HepG2 (cell line): ENCODE measurements around the gene POP7. TPM values are rescaled to one million over a fixed set of nuclear protein-coding genes. Genes with fewer than 3 reads are reported as not detected.
A peak's percentile ranks its signal among the peaks of the same experiment; 100 is the strongest.

Source experiments
- AHDC1 ChIP-seq: sonication (generic); formaldehyde crosslinking; IDR thresholded peaks from 2 replicates; pipeline ENCODE4 v1.5.1; 2020; ENCODE audit warnings: mild to moderate bottlenecking, missing genetic modification reagents, borderline replicate concordance
- ARNT2 ChIP-seq: sonication (generic); formaldehyde crosslinking; IDR thresholded peaks from 2 replicates; pipeline ENCODE4 v1.8.0; 2022; ENCODE audit warnings: mild to moderate bottlenecking, low read depth, missing genetic modification reagents, moderate library complexity
- ATAD3A ChIP-seq: sonication (generic); formaldehyde crosslinking; IDR thresholded peaks from 2 replicates; pipeline ENCODE4 v1.4.0; 2020; ENCODE audit warnings: missing genetic modification reagents
- CBX1 ChIP-seq: IDR thresholded peaks from one replicate; pipeline ENCODE4 v1.6.1; 2016; ENCODE audit warnings: antibody characterized with exemption, low read depth
- CSRNP1 ChIP-seq: sonication (generic); formaldehyde crosslinking; IDR thresholded peaks from 2 replicates; pipeline ENCODE4 v1.8.1; 2023; ENCODE audit warnings: mild to moderate bottlenecking, missing genetic modification reagents
- CSRNP2 ChIP-seq: sonication (generic); formaldehyde crosslinking; conservative IDR thresholded peaks from 2 replicates; pipeline ENCODE4 v1.8.0; 2022; ENCODE audit warnings: low read depth, missing genetic modification reagents
- DRAP1 ChIP-seq: IDR thresholded peaks from 2 replicates; pipeline ENCODE4 v1.6.1; 2016; ENCODE audit warnings: missing genetic modification reagents, missing compliant biosample characterization
- ETV6 ChIP-seq: sonication (generic); formaldehyde crosslinking; conservative IDR thresholded peaks from 2 replicates; pipeline ENCODE4 v1.4.0; 2020; ENCODE audit warnings: missing genetic modification reagents
- JDP2 ChIP-seq: sonication (generic); formaldehyde crosslinking; IDR thresholded peaks from 2 replicates; pipeline ENCODE4 v1.8.1; 2022; ENCODE audit warnings: missing genetic modification reagents, borderline replicate concordance
- KMT2B ChIP-seq: IDR thresholded peaks from 2 replicates; pipeline ENCODE4 v1.6.1; 2016; ENCODE audit warnings: missing genetic modification reagents, missing compliant biosample characterization
- MIER3 ChIP-seq: IDR thresholded peaks from 2 replicates; pipeline ENCODE4 v1.6.1; 2016; ENCODE audit warnings: missing compliant biosample characterization, borderline replicate concordance
- SNAPC5 ChIP-seq: sonication (generic); formaldehyde crosslinking; IDR thresholded peaks from 2 replicates; pipeline ENCODE4 v1.8.1; 2023; ENCODE audit warnings: mild to moderate bottlenecking, missing genetic modification reagents, borderline replicate concordance
- ZHX1 ChIP-seq: sonication (generic); formaldehyde crosslinking; IDR thresholded peaks from 2 replicates; pipeline ENCODE4 v1.8.1; 2022; ENCODE audit warnings: low read depth, mild to moderate bottlenecking, missing genetic modification reagents
- ZNF20 ChIP-seq: sonication (generic); formaldehyde crosslinking; IDR thresholded peaks from 2 replicates; pipeline ENCODE4 v1.4.0; 2020; ENCODE audit warnings: mild to moderate bottlenecking, moderate library complexity, missing genetic modification reagents
- ZNF256 ChIP-seq: sonication (generic); formaldehyde crosslinking; conservative IDR thresholded peaks from 2 replicates; pipeline ENCODE4 v1.4.0; 2020; ENCODE audit warnings: missing genetic modification reagents
- ZNF501 ChIP-seq: sonication (generic); formaldehyde crosslinking; IDR thresholded peaks from 2 replicates; pipeline ENCODE4 v1.5.1; 2020; ENCODE audit warnings: mild to moderate bottlenecking, moderate library complexity, missing genetic modification reagents
- ZNF547 ChIP-seq: sonication (generic); formaldehyde crosslinking; IDR thresholded peaks from 2 replicates; pipeline ENCODE4 v1.5.1; 2020; ENCODE audit warnings: mild to moderate bottlenecking, missing genetic modification reagents
- ZNF672 ChIP-seq: sonication (generic); formaldehyde crosslinking; IDR thresholded peaks from 2 replicates; pipeline ENCODE4 v1.8.1; 2022; ENCODE audit warnings: missing genetic modification reagents
- polyA plus RNA-seq, 8 experiments: library from polyadenylated mRNA; depleted of rRNA in 3 of 8; stranded (reverse) in 7 of 8; unstranded in 1 of 8; fragments of >200 nt; fragmentation: Illumina TruSeq in 4 of 8; extraction: Trizol in 4 of 8; gene quantifications; 2 replicates each; pipeline versions ENCODE4 v1.2.1 to v1.2.3, GENCODE V29; 2011 to 2016; ENCODE audit warnings: low read depth in 4 of 8, missing spikeins in 1 of 8, mixed read lengths in 1 of 8; ENCODE audit not compliant: insufficient read depth in 1 of 8
- total RNA-seq, 5 experiments: library from RNA; depleted of rRNA; stranded (reverse); fragments of >200 nt; fragmentation: Illumina TruSeq; extraction: Trizol; gene quantifications; 2 replicates each; pipeline ENCODE4 v1.2.3, GENCODE V29; 2016; ENCODE audit warnings: low read depth in 1 of 5

Gene POP7
- total and polyA plus RNA-seq, 2 of the 13 experiments (the other 11 are each of a cell fraction or from before 2014, with no cell fraction given): 63.9 to 91.1 TPM

- no peak for TF ChIP-seq ZHX1 (CRISPR knock-in tag)
- no peak for TF ChIP-seq SNAPC5
- no peak; the same call in 1 of the 2 replicates for TF ChIP-seq ARNT2 (CRISPR knock-in tag)
- TF ChIP-seq ZNF256: no peak
- no peak for TF ChIP-seq JDP2 (CRISPR knock-in tag)
- peak; percentile 57 for TF ChIP-seq MIER3 (CRISPR knock-in tag)
- TF ChIP-seq KMT2B: peak; percentile 79
- no peak for TF ChIP-seq ZNF672
- peak; percentile 81 for TF ChIP-seq DRAP1 (CRISPR knock-in tag)
- no peak for TF ChIP-seq ZNF547 (CRISPR knock-in tag)
- TF ChIP-seq CSRNP1 (CRISPR knock-in tag): no peak
- no peak for TF ChIP-seq ATAD3A (CRISPR knock-in tag)
- TF ChIP-seq AHDC1: no peak
- 0 out of 2 replicates have a peak, but pooled peaks have one; percentile 46 for TF ChIP-seq ETV6 (CRISPR knock-in tag)
- no peak for TF ChIP-seq CBX1
- TF ChIP-seq CSRNP2 (CRISPR knock-in tag): no peak
- peak; percentile 90 for TF ChIP-seq ZNF501 (CRISPR knock-in tag)
- no peak for TF ChIP-seq ZNF20 (CRISPR knock-in tag)
These were observed 32.5 kb upstream of the POP7 start, which contains the start of gene GNB2 (continued) for GRCh38 chr7:100673302-100673941.
